Esophagus squamous epithelium (tissue), 5 donors: Measurements from ENCODE around the gene LGALS1. TPM values are rescaled to one million over a fixed set of nuclear protein-coding genes. Genes with fewer than 3 reads are reported as not detected.

Source experiments
- DNase-seq: peaks from one replicate; lab custom pipeline; 2025; lab: John Stamatoyannopoulos, UW
- H3K27ac ChIP-seq, 4 donors: fragments of 200-600 bp; sonication (generic); one replicate each; pipeline ENCODE4 v1.5.1; 2016 to 2019; ENCODE audit warnings: mild to moderate bottlenecking in 1 of 4
- H3K27me3 ChIP-seq, 4 donors: fragments of 200-600 bp; sonication (generic); 1 replicate in 3 of 4; 2 replicates in 1 of 4; pipeline versions ENCODE4 v1.5.1 to v1.6.0; 2017 to 2021; ENCODE audit warnings: antibody characterized with exemption in 1 of 4
- H3K36me3 ChIP-seq, 3 donors: fragments of 200-600 bp; sonication (generic); one replicate each; pipeline ENCODE4 v1.5.1; 2016 to 2019
- H3K4me1 ChIP-seq, 3 donors: fragments of 200-600 bp; sonication (generic); one replicate each; pipeline ENCODE4 v1.5.1; 2017 to 2019
- H3K4me3 ChIP-seq, 4 donors: fragments of 200-600 bp; sonication (generic); 1 replicate in 3 of 4; 2 replicates in 1 of 4; pipeline ENCODE4 v1.5.1; 2016 to 2019; ENCODE audit warnings: mild to moderate bottlenecking in 2 of 4, moderate library complexity in 1 of 4
- H3K9me3 ChIP-seq, 3 donors: fragments of 200-600 bp; sonication (generic); one replicate each; pipeline ENCODE4 v1.5.1; 2016 to 2019
- POLR2A ChIP-seq, 4 donors: fragments of 450-650 bp; IDR thresholded peaks; one replicate each; pipeline ENCODE4 v1.6.1; 2017; ENCODE audit warnings: antibody characterized with exemption in 4 of 4, mild to moderate bottlenecking in 4 of 4, moderate library complexity in 3 of 4
- WGBS, 2 donors: methylation state at CpG; one replicate each; pipeline ENCODE4 v1.1.5; 2018; 5-methylcytosine and 5-hydroxymethylcytosine counted together
- intact Hi-C: fragments of 100-400 bp; cut with DNase I; formaldehyde crosslinking; loops from one replicate; pipeline ENCODE4 v1.15.0; 2022
- total RNA-seq, 4 donors: library from RNA; depleted of rRNA; stranded (reverse); fragments of >200 nt; gene quantifications; one replicate each; pipeline ENCODE4 v1.1.0, GENCODE V29; 2016
- TF ChIP-seq, protein P1 (sequence below), 6 experiments: fragments of 450-650 bp in 4 of 6; fragments of 200-600 bp in 2 of 6; sonication (generic) in 2 of 6; IDR thresholded peaks; one replicate each; pipeline ENCODE4 v1.5.1; 2016 to 2019; ENCODE audit warnings: antibody characterized with exemption in 6 of 6, mild to moderate bottlenecking in 4 of 6, moderate library complexity in 4 of 6
- donor health status: DM: yes; HTN: yes; CAD: no.

Gene LGALS1
- total RNA-seq, 4 donors from 2014 or later: 25.4 to 261 (median 92.3) TPM

GRCh38 chr22:37676736-37677492 lies 1.5 kb downstream of the LGALS1 start:
- H3K36me3 ChIP-seq: peaks cover 0 to 6% (median 0%) of the 10 kb centered on the region in 3 donors
- peak overlapping the region; percentile 78 to 95 (median 90) for H3K27ac ChIP-seq
- peak overlapping the region; percentile 24 to 77 (median 51) for H3K4me3 ChIP-seq
- DNase-seq: peak; percentile 71
- 0% methylated on average over 1 to 18 of the region's 42 CpGs for WGBS, 2 donors
- no peaks in the 10 kb centered on the region for H3K9me3 ChIP-seq
- TF ChIP-seq, protein P1, sequence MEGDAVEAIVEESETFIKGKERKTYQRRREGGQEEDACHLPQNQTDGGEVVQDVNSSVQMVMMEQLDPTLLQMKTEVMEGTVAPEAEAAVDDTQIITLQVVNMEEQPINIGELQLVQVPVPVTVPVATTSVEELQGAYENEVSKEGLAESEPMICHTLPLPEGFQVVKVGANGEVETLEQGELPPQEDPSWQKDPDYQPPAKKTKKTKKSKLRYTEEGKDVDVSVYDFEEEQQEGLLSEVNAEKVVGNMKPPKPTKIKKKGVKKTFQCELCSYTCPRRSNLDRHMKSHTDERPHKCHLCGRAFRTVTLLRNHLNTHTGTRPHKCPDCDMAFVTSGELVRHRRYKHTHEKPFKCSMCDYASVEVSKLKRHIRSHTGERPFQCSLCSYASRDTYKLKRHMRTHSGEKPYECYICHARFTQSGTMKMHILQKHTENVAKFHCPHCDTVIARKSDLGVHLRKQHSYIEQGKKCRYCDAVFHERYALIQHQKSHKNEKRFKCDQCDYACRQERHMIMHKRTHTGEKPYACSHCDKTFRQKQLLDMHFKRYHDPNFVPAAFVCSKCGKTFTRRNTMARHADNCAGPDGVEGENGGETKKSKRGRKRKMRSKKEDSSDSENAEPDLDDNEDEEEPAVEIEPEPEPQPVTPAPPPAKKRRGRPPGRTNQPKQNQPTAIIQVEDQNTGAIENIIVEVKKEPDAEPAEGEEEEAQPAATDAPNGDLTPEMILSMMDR (IDR thresholded peaks at IDR 0.05): no peak
- peak in 1 of 4 donors; percentile 55 for TF ChIP-seq POLR2A (IDR thresholded peaks at IDR 0.05)
- intact Hi-C loops: no loop called here
- H3K27me3 ChIP-seq: no peaks in the 10 kb centered on the region
- peaks cover 32 to 80% (median 50%) of the 10 kb centered on the region in 3 donors for H3K4me1 ChIP-seq

GRCh38 chr22:37677493-37677974 lies 2.1 kb downstream of the LGALS1 start:
- Histone ChIP-seq H3K36me3 (peaks cover 0 to 6% (median 0%) of the 10 kb centered on the region in 3 donors), H3K27me3 (no peaks in the 10 kb centered on the region), H3K27ac (peak overlapping the region; percentile 78 to 95 (median 90)), H3K4me3 (peak overlapping the region; percentile 24 to 77 (median 51)), H3K9me3 (no peaks in the 10 kb centered on the region), H3K4me1 (peaks cover 32 to 78% (median 50%) of the 10 kb centered on the region in 3 donors)
- intact Hi-C loops: no loop called here
- DNase-seq: no peak
- WGBS, 2 donors: 35 to 53% methylated on average over 12 to 15 of the region's 15 CpGs
- TF ChIP-seq POLR2A (IDR thresholded peaks at IDR 0.05): no peak

DNA sequence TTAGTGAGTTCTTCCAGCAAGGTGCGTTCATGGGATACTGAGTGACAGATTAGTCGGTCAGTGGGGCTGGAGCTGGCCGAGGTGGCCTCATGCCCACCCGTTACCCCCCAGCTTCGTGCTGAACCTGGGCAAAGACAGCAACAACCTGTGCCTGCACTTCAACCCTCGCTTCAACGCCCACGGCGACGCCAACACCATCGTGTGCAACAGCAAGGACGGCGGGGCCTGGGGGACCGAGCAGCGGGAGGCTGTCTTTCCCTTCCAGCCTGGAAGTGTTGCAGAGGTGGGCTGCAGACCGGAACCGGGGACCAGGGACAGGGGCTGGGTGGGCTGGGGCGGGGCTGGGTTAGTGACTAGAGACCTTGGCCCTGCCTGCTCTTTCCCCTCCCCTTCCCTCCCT lies 2.9 kb downstream of the LGALS1 start:
- DNase-seq: no peak
- TF ChIP-seq POLR2A (IDR thresholded peaks at IDR 0.05): no peak
- TF ChIP-seq, protein P1 (IDR thresholded peaks at IDR 0.05): no peak
- Histone ChIP-seq H3K27me3 (no peaks in the 10 kb centered on the region), H3K4me3 (no peak overlapping the region), H3K9me3 (no peaks in the 10 kb centered on the region), H3K4me1 (peaks cover 32 to 70% (median 44%) of the 10 kb centered on the region in 3 donors), H3K27ac (peak overlapping the region in 2 of 4 donors; percentile 23 to 95), H3K36me3 (peaks cover 0 to 6% (median 0%) of the 10 kb centered on the region in 3 donors)
- intact Hi-C loops: no loop called here
- WGBS, 2 donors: 36% methylated on average over 2 to 5 of the region's 18 CpGs

DNA sequence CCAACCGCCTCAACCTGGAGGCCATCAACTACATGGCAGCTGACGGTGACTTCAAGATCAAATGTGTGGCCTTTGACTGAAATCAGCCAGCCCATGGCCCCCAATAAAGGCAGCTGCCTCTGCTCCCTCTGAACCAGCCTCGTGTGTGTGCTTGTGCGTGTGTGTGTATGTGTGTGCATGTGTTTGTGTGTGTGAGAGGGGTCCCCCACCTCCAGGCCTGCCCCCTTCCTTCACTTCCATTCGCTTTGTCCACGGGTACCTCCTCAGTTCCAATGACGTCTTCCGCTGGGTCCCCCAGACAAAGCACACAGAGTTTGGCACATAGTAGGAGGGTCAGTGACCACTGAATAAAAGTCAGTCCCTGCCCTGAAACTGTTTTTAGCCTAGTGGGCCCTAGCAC lies 4.2 kb downstream of the LGALS1 start:
- no peak for DNase-seq
- Histone ChIP-seq H3K9me3 (no peaks in the 10 kb centered on the region), H3K36me3 (peaks cover 0 to 6% (median 0%) of the 10 kb centered on the region in 3 donors), H3K27ac (peak overlapping the region in 2 of 4 donors; percentile 10 to 29), H3K4me3 (no peak overlapping the region), H3K4me1 (peaks cover 26 to 67% (median 34%) of the 10 kb centered on the region in 3 donors), H3K27me3 (no peaks in the 10 kb centered on the region)
- WGBS, 2 donors: 83 to 84% methylated on average over 5 of the region's 8 CpGs
- TF ChIP-seq, protein P1 (IDR thresholded peaks at IDR 0.05): no peak
- no peak for TF ChIP-seq POLR2A (IDR thresholded peaks at IDR 0.05)
- intact Hi-C loops: loop anchor here (5.0 kb wide), 1 partner anchor 37 kb away; no protein-coding TSS in a partner anchor

- Histone ChIP-seq H3K36me3 (peaks cover 0 to 6% (median 0%) of the 10 kb centered on the region in 3 donors), H3K4me1 (peaks cover 20 to 67% (median 29%) of the 10 kb centered on the region in 3 donors), H3K27ac (no peak overlapping the region), H3K4me3 (no peak overlapping the region), H3K9me3 (no peaks in the 10 kb centered on the region), H3K27me3 (no peaks in the 10 kb centered on the region)
- intact Hi-C loops: loop anchor here (5.0 kb wide), 1 partner anchor 38 kb away; no protein-coding TSS in a partner anchor
- DNase-seq: no peak
- 58 to 76% methylated on average over 4 to 6 of the region's 7 CpGs for WGBS, 2 donors
- no peak for TF ChIP-seq POLR2A (IDR thresholded peaks at IDR 0.05)
- TF ChIP-seq, protein P1 (IDR thresholded peaks at IDR 0.05): no peak
Observed at GRCh38 chr22:37680191-37680851, 4.9 kb downstream of the LGALS1 start.
